HG02970 (cell line): ENCODE results near the gene APOO.

ENCODE experiments used
- ATAC-seq: cut with Tn5 transposase; IDR thresholded peaks from one replicate; pipeline ENCODE4 v1.9.1; 2021; ENCODE audit warnings: mild to moderate bottlenecking, moderate library complexity, moderate number of reproducible peaks; ENCODE audit not compliant: unreplicated experiment, low FRiP score

The APOO gene

GRCh38 chrX:23822841-23823240 lies 84.9 kb downstream of the APOO start:
- ATAC-seq: no peak

GRCh38 chrX:23822397-23822796 lies 85.3 kb downstream of the APOO start:
- no peak for ATAC-seq

- ATAC-seq: no peak
These were observed 85.9 kb downstream of the APOO start for GRCh38 chrX:23821847-23822246.

- ATAC-seq: no peak
These were observed 87.4 kb downstream of the APOO start for GRCh38 chrX:23820235-23820782.

GRCh38 chrX:23819385-23820234 lies 88.1 kb downstream of the APOO start:
- no peak for ATAC-seq

- ATAC-seq: no peak
These were observed 89.8 kb downstream of the APOO start for GRCh38 chrX:23817979-23818336.

GRCh38 chrX:23816179-23816578 lies 91.6 kb downstream of the APOO start:
- ATAC-seq: no peak

GRCh38 chrX:23815376-23815775 lies 92.4 kb downstream of the APOO start:
- ATAC-seq: no peak

- no peak for ATAC-seq
These were observed 93.9 kb downstream of the APOO start for GRCh38 chrX:23813808-23814207.

- no peak for ATAC-seq
These were observed 96.1 kb downstream of the APOO start for GRCh38 chrX:23811656-23812055.

GRCh38 chrX:23811108-23811651 lies 96.6 kb downstream of the APOO start:
- no peak for ATAC-seq

- no peak for ATAC-seq
These were observed 97.5 kb downstream of the APOO start for GRCh38 chrX:23810279-23810678.

- ATAC-seq: no peak
These were observed 102.3 kb downstream of the APOO start for GRCh38 chrX:23805389-23805788.

GRCh38 chrX:23804578-23804977 lies 103.2 kb downstream of the APOO start:
- ATAC-seq: no peak

- ATAC-seq: no peak
These were observed 103.8 kb downstream of the APOO start for GRCh38 chrX:23803931-23804381.

GRCh38 chrX:23802431-23802830 lies 105.3 kb downstream of the APOO start:
- no peak for ATAC-seq

GRCh38 chrX:23799469-23800065 lies 108.2 kb downstream of the APOO start:
- no peak for ATAC-seq

- ATAC-seq: no peak
These were observed 110.2 kb downstream of the APOO start for GRCh38 chrX:23797371-23798128.

- no peak for ATAC-seq
These were observed 112.5 kb downstream of the APOO start for GRCh38 chrX:23795221-23795620.

- ATAC-seq: no peak
These were observed 114.7 kb downstream of the APOO start for GRCh38 chrX:23792861-23793553.
